A673 (cell line): Measurements from ENCODE around the gene RAVER2. TPM values are rescaled to one million over a fixed set of nuclear protein-coding genes. Genes with fewer than 3 reads are reported as not detected.

Experiments
- BruUV-seq: library from RNA; stranded (reverse); fragments of 400-500 nt; replicated peaks from 2 replicates; lab custom pipeline; 2021; lab: Mats Ljungman, UMichigan
- CTCF ChIA-PET: fragments of 300-600 bp; sonication (Branson Sonifier 250); formaldehyde crosslinking; loops from one replicate; lab custom pipeline; 2022; ENCODE audit warnings: antibody characterized with exemption; lab: Charles Lee
- POLR2A ChIA-PET: fragments of 300-600 bp; sonication (Branson Sonifier 250); formaldehyde crosslinking; loops from one replicate; lab custom pipeline; 2022; ENCODE audit warnings: antibody characterized with exemption; ENCODE audit not compliant: low non-redundant PET; lab: Charles Lee
- DNase-seq: peaks from one replicate; pipeline ENCODE4 v3.0.0-alpha.2; 2015; ENCODE audit warnings: low spot score
- H3K27ac ChIP-seq: fragments of 200-600 bp; sonication (generic); 2 replicates; pipeline ENCODE4 v1.5.1; 2016; ENCODE audit warnings: mixed run types, low read depth, mild to moderate bottlenecking, mixed read lengths, antibody characterized with exemption, low read length; ENCODE audit not compliant: poor library complexity, severe bottlenecking
- H3K27me3 ChIP-seq: fragments of 200-600 bp; sonication (generic); replicated peaks from 2 replicates; pipeline ENCODE4 v1.6.1; 2017; ENCODE audit warnings: mixed run types, low read depth, mild to moderate bottlenecking, mixed read lengths, antibody characterized with exemption, low read length; ENCODE audit not compliant: insufficient read depth, poor library complexity
- H3K36me3 ChIP-seq: fragments of 200-600 bp; sonication (generic); 2 replicates; pipeline ENCODE4 v1.6.1; 2016; ENCODE audit warnings: mixed run types, mild to moderate bottlenecking, mixed read lengths, antibody characterized with exemption, low read length; ENCODE audit not compliant: insufficient read depth, poor library complexity, severe bottlenecking
- H3K4me1 ChIP-seq: fragments of 200-600 bp; sonication (generic); 2 replicates; pipeline ENCODE4 v1.6.1; 2017; ENCODE audit warnings: mixed run types, mild to moderate bottlenecking, mixed read lengths, antibody characterized with exemption, low read length; ENCODE audit not compliant: insufficient read depth, poor library complexity, severe bottlenecking
- H3K4me3 ChIP-seq: fragments of 200-600 bp; sonication (generic); 2 replicates; pipeline ENCODE4 v1.5.1; 2016; ENCODE audit warnings: low read depth, mixed run types, mild to moderate bottlenecking, mixed read lengths, low read length; ENCODE audit not compliant: poor library complexity, severe bottlenecking
- H3K9me3 ChIP-seq: fragments of 200-600 bp; sonication (generic); 2 replicates; pipeline ENCODE4 v1.6.1; 2016; ENCODE audit warnings: mixed run types, low read depth, mild to moderate bottlenecking, mixed read lengths, antibody characterized with exemption, low read length; ENCODE audit not compliant: poor library complexity, severe bottlenecking
- EZH2 ChIP-seq: fragments of 200-600 bp; sonication (generic); IDR thresholded peaks from 2 replicates; pipeline ENCODE4 v1.6.1; 2017; ENCODE audit warnings: borderline replicate concordance, low read depth, mild to moderate bottlenecking, mixed read lengths, antibody characterized with exemption, low read length; ENCODE audit not compliant: poor library complexity, severe bottlenecking
- intact Hi-C: fragments of 100-400 bp; cut with micrococcal nuclease; formaldehyde crosslinking; loops from one replicate; pipeline ENCODE4 v1.10.0; 2022; ENCODE audit not compliant: unreplicated experiment
- total RNA-seq: library from RNA; stranded (reverse); gene quantifications from 2 replicates; pipeline ENCODE4 v1.2.3, GENCODE V29; 2021
- TF ChIP-seq, protein P1 (sequence below): fragments of 300-800, 200-600 bp; sonication (generic); conservative IDR thresholded peaks from 2 replicates; pipeline ENCODE4 v1.5.1; 2017; ENCODE audit warnings: low read depth, mild to moderate bottlenecking, antibody characterized with exemption, low read length, moderate library complexity, mixed read lengths

The RAVER2 gene
- total RNA-seq, 1 experiment from 2014 or later = 34.1 TPM

GRCh38 chr1:64836802-64837201 is 91.9 kb downstream of the RAVER2 start:
- BruUV-seq = no TSS peak
- H3K4me3 ChIP-seq = no peak overlapping the region
- no peaks in the 10 kb centered on the region for H3K9me3 ChIP-seq
- no peaks in the 10 kb centered on the region for H3K27me3 ChIP-seq
- H3K36me3 ChIP-seq = peaks cover 97% of the 10 kb centered on the region
- intact Hi-C loops = no loop called here
- peak overlapping the region; percentile 15 for H3K27ac ChIP-seq
- no peak for DNase-seq
- TF ChIP-seq EZH2 = no peak
- TF ChIP-seq, protein P1, sequence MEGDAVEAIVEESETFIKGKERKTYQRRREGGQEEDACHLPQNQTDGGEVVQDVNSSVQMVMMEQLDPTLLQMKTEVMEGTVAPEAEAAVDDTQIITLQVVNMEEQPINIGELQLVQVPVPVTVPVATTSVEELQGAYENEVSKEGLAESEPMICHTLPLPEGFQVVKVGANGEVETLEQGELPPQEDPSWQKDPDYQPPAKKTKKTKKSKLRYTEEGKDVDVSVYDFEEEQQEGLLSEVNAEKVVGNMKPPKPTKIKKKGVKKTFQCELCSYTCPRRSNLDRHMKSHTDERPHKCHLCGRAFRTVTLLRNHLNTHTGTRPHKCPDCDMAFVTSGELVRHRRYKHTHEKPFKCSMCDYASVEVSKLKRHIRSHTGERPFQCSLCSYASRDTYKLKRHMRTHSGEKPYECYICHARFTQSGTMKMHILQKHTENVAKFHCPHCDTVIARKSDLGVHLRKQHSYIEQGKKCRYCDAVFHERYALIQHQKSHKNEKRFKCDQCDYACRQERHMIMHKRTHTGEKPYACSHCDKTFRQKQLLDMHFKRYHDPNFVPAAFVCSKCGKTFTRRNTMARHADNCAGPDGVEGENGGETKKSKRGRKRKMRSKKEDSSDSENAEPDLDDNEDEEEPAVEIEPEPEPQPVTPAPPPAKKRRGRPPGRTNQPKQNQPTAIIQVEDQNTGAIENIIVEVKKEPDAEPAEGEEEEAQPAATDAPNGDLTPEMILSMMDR = no peak
- peaks cover 9% of the 10 kb centered on the region for H3K4me1 ChIP-seq
- ChIA-PET POLR2A (no interaction called here), CTCF (no interaction called here)

DNA sequence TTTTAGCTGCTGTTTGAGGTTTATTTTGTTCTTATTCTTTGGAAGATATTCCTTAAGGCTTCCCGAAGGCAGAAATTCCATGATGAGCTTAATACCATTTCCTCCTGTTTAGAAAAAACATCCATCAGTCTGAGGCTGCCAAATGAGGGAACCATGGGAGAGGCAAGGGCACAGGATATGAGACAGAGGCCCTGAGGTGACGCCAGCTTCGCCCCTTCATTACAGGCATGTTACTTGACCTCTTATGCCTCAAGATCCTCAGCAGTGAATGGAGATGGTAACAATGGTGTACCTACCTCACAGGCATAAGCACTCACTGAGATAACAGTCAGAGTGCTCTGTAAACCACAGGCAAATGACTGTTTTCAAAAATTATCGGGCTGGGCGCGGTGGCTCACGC is 93.6 kb downstream of the RAVER2 start:
- peaks cover 94% of the 10 kb centered on the region for H3K36me3 ChIP-seq
- TF ChIP-seq EZH2 = no peak
- TF ChIP-seq, protein P1 = no peak
- H3K9me3 ChIP-seq = no peaks in the 10 kb centered on the region
- no peak for DNase-seq
- CTCF ChIA-PET = no interaction called here
- BruUV-seq = no TSS peak
- POLR2A ChIA-PET = no interaction called here
- H3K4me1 ChIP-seq = peaks cover 7% of the 10 kb centered on the region
- no peaks in the 10 kb centered on the region for H3K27me3 ChIP-seq
- intact Hi-C loops = no loop called here
- H3K27ac ChIP-seq = peak overlapping the region; percentile 22
- no peak overlapping the region for H3K4me3 ChIP-seq

- Histone ChIP-seq H3K27me3 (no peaks in the 10 kb centered on the region), H3K36me3 (peaks cover 94% of the 10 kb centered on the region), H3K27ac (no peak overlapping the region), H3K4me3 (no peak overlapping the region), H3K4me1 (peaks cover 7% of the 10 kb centered on the region), H3K9me3 (no peaks in the 10 kb centered on the region)
- DNase-seq = no peak
- BruUV-seq = no TSS peak
- POLR2A ChIA-PET = no interaction called here
- TF ChIP-seq, protein P1 = no peak
- TF ChIP-seq EZH2 = no peak
- CTCF ChIA-PET = no interaction called here
- intact Hi-C loops = no loop called here
Observed at GRCh38 chr1:64839261-64839660, 94.4 kb downstream of the RAVER2 start.
